GM12873 (cell line): ENCODE data around the gene CNPY1.

Source experiments
- CTCF ChIP-seq: IDR thresholded peaks from 2 replicates; pipeline ENCODE4 v1.5.1; 2012; ENCODE audit warnings: low read depth, mild to moderate bottlenecking, moderate library complexity, low read length, control low read depth; ENCODE audit not compliant: insufficient read depth; ENCODE audit errors: missing control alignments

Gene CNPY1

GRCh38 chr7:155578016-155578415, 31.7 kb upstream of the CNPY1 start:
- no peak for TF ChIP-seq CTCF

GRCh38 chr7:155577509-155577905, 31.1 kb upstream of the CNPY1 start:
- no peak for TF ChIP-seq CTCF

GRCh38 chr7:155576900-155577508, 30.6 kb upstream of the CNPY1 start:
- no peak for TF ChIP-seq CTCF

GRCh38 chr7:155576416-155576815, 30.1 kb upstream of the CNPY1 start:
- no peak for TF ChIP-seq CTCF

GRCh38 chr7:155574556-155575290, 28.4 kb upstream of the CNPY1 start:
- TF ChIP-seq CTCF: no peak

- no peak for TF ChIP-seq CTCF
Measured at GRCh38 chr7:155571581-155572345, 25.4 kb upstream of the CNPY1 start.

GRCh38 chr7:155570991-155571390, 24.6 kb upstream of the CNPY1 start:
- TF ChIP-seq CTCF: no peak
